Neural crest cell (in vitro differentiated cells): Measurements from ENCODE around the gene CACNB3. TPM values are rescaled to one million over a fixed set of nuclear protein-coding genes. Genes with fewer than 3 reads are reported as not detected.

Experiments
- DNase-seq: peaks from one replicate; pipeline ENCODE4 v3.0.0; 2021; ENCODE audit warnings: low read depth, mixed read lengths, low spot score
- H3K27ac Mint-ChIP-seq: one replicate; pipeline ENCODE4 v1.8.0; 2021; ENCODE audit warnings: mild to moderate bottlenecking, mixed read lengths; ENCODE audit not compliant: unreplicated experiment
- H3K27me3 Mint-ChIP-seq: 2 replicates; pipeline ENCODE4 v1.8.0; 2021; ENCODE audit warnings: low read depth, mild to moderate bottlenecking, mixed read lengths
- H3K36me3 Mint-ChIP-seq: 2 replicates; pipeline ENCODE4 v1.8.0; 2021; ENCODE audit warnings: low read depth, mild to moderate bottlenecking, mixed read lengths
- H3K4me1 Mint-ChIP-seq: 2 replicates; pipeline ENCODE4 v1.8.0; 2021; ENCODE audit warnings: mixed read lengths
- H3K4me3 Mint-ChIP-seq: one replicate; pipeline ENCODE4 v1.8.0; 2021; ENCODE audit warnings: mild to moderate bottlenecking, mixed read lengths
- H3K9me3 Mint-ChIP-seq: 2 replicates; pipeline ENCODE4 v1.8.0; 2021; ENCODE audit warnings: mixed read lengths
- CTCF ChIP-seq: fragments of 200-600 bp; sonication (generic); conservative IDR thresholded peaks from 2 replicates; pipeline ENCODE4 v1.5.0; 2021; ENCODE audit warnings: antibody characterized with exemption, mild to moderate bottlenecking
- total RNA-seq: library from RNA; stranded (reverse); gene quantifications from 2 replicates; pipeline ENCODE4 v1.2.1, GENCODE V29; 2021

CACNB3 gene
- total RNA-seq, 1 donor from 2014 or later: 59.7 TPM

GRCh38 chr12:48774516-48774915 lies 43.8 kb upstream of the CACNB3 start:
- Mint-ChIP-seq H3K4me3 (no peak overlapping the region), H3K36me3 (peaks cover 25% of the 10 kb centered on the region), H3K9me3 (no peaks in the 10 kb centered on the region), H3K4me1 (no peaks in the 10 kb centered on the region), H3K27me3 (no peaks in the 10 kb centered on the region), H3K27ac (peak overlapping the region; percentile 14)
- DNase-seq: no peak
- no peak for TF ChIP-seq CTCF

DNA sequence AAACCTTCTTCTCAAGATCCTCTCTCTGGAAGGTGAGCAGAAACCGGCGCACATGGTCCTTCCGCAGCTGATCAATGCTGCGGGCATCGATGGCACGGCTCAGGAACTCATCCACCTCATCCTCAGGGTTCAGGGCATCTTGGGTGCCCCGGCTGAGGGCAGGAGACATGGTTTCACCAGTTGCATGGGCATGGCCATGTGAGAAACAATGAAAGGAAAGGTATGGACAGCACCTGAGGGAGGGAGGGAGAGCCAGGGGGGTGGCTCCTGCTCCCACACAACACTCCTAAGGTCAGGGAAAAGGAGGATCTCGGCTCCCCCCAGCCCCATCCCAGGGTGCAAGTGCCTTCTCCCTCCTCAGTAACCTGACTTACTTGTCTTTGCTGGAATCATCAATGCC lies 43.0 kb upstream of the CACNB3 start:
- Mint-ChIP-seq H3K27me3 (no peaks in the 10 kb centered on the region), H3K27ac (no peak overlapping the region), H3K36me3 (peaks cover 22% of the 10 kb centered on the region), H3K4me1 (peaks cover 5% of the 10 kb centered on the region), H3K4me3 (no peak overlapping the region), H3K9me3 (no peaks in the 10 kb centered on the region)
- DNase-seq: no peak
- no peak for TF ChIP-seq CTCF

- peaks cover 5% of the 10 kb centered on the region for H3K4me1 Mint-ChIP-seq
- DNase-seq: no peak
- H3K27ac Mint-ChIP-seq: no peak overlapping the region
- H3K9me3 Mint-ChIP-seq: no peaks in the 10 kb centered on the region
- H3K36me3 Mint-ChIP-seq: peaks cover 18% of the 10 kb centered on the region
- H3K27me3 Mint-ChIP-seq: no peaks in the 10 kb centered on the region
- TF ChIP-seq CTCF: no peak
- no peak overlapping the region for H3K4me3 Mint-ChIP-seq
Observed at GRCh38 chr12:48775991-48776649, 42.2 kb upstream of the CACNB3 start.

DNA sequence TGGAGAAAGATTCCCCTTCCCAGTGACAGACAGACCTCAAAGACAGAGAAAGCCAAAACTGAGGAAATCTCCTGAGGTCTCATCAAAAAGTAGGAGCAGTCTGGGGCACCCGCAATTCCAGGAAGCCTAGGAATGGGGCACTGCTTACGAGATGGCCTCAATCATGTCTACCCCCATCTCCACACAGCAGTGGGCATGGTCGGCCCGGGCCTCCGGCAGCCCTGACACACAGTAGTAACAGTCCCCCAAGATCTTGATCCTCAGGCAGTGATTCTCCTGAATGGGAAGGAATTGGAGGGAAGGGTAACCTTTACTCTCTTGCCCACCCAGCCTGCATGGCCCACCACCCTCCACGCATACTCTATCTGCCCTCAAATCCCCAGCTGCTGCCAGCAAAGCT lies 41.3 kb upstream of the CACNB3 start:
- Mint-ChIP-seq H3K27me3 (no peaks in the 10 kb centered on the region), H3K9me3 (no peaks in the 10 kb centered on the region), H3K4me1 (peaks cover 5% of the 10 kb centered on the region), H3K27ac (no peak overlapping the region), H3K4me3 (no peak overlapping the region), H3K36me3 (peaks cover 10% of the 10 kb centered on the region)
- DNase-seq: no peak
- no peak for TF ChIP-seq CTCF

DNA sequence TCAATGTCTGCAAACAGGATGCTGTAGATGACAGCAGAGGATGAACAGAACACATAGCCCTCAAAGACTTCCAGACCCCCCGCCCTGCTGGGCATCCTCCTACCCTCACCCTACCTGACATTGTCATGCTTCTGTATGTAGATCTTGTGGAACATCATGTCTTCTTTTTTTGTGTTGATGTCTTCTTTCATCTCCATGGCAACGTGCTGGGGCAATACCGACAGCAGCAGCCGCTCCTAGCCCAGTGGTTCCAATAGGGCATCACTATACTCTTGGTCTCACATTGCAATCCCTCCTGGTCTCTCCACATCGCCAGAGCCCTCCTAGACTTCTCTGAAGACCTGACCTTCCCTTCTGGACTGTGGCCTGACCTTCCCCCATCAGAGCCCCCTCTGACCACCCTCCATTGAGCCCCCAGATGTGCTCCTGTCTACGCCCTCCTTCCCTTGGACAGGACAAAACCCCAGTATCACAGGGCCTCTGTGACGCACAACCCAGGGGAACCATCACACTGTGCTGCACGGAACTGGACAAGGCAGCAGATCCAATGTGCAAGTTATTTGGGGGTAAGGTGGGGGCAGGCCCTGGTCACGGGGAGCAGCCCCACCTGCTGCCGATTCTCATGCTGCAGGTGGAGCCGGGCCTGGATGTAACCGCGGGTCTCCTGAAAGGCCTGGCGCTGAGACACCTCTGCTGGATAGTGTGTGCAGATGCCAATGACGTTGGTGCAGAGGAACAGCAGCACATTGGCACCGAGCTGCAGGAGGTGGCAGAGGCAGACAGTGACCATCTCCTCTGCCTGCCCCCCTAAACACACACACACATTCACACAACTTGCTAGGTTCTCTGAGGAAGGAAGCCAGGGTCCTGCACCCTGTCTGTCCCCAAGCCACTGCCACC lies 40.5 kb upstream of the CACNB3 start:
- no peak for TF ChIP-seq CTCF
- Mint-ChIP-seq H3K4me3 (no peak overlapping the region), H3K9me3 (no peaks in the 10 kb centered on the region), H3K36me3 (peaks cover 10% of the 10 kb centered on the region), H3K27ac (no peak overlapping the region), H3K27me3 (no peaks in the 10 kb centered on the region), H3K4me1 (peaks cover 5% of the 10 kb centered on the region)
- no peak for DNase-seq
